Fibroblast of lung (primary cell): ENCODE data around the gene PIK3C2G. TPM values are rescaled to one million over a fixed set of nuclear protein-coding genes. Genes with fewer than 3 reads are reported as not detected.

Experiments
- DNase-seq, 2 donors: peaks; one replicate each; pipeline versions ENCODE4 v3.0.0 to v3.0.0-alpha.2; 2010; ENCODE audit warnings: low read depth in 2 of 2
- H2AFZ ChIP-seq: 2 replicates; pipeline ENCODE4 v1.5.1; 2012; ENCODE audit warnings: low read length, control low read depth, inconsistent platforms
- H3K27ac ChIP-seq: 2 replicates; pipeline ENCODE4 v1.5.1; 2011; ENCODE audit warnings: low read length, control low read depth; ENCODE audit not compliant: insufficient read depth
- H3K27me3 ChIP-seq: 2 replicates; pipeline ENCODE4 v1.5.1; 2011; ENCODE audit warnings: mild to moderate bottlenecking, low read length; ENCODE audit not compliant: control insufficient read depth, insufficient read depth
- H3K36me3 ChIP-seq: 2 replicates; pipeline ENCODE4 v1.5.1; 2011; ENCODE audit warnings: low read length; ENCODE audit not compliant: control insufficient read depth, insufficient read depth
- H3K4me1 ChIP-seq: 2 replicates; pipeline ENCODE4 v1.5.1; 2011; ENCODE audit warnings: low read length; ENCODE audit not compliant: control insufficient read depth, insufficient read depth; ENCODE audit errors: extremely low read depth
- H3K4me2 ChIP-seq: 2 replicates; pipeline ENCODE4 v1.5.1; 2011; ENCODE audit warnings: low read length, control low read depth; ENCODE audit not compliant: insufficient read depth; ENCODE audit errors: extremely low read depth
- H3K4me3 ChIP-seq, 4 experiments: fragments of 200-600 bp in 1 of 4; sonication (generic) in 1 of 4; replicated peaks in 1 of 4; 2 replicates each; pipeline ENCODE4 v1.5.1; 2011 to 2016; ENCODE audit warnings: low read length in 4 of 4, low read depth in 3 of 4, mild to moderate bottlenecking in 3 of 4, control low read depth in 2 of 4, inconsistent platforms in 1 of 4, mixed read lengths in 1 of 4; ENCODE audit not compliant: insufficient read depth in 1 of 4; ENCODE audit errors: control extremely low read depth in 1 of 4
- H3K79me2 ChIP-seq: 2 replicates; pipeline ENCODE4 v1.5.1; 2012; ENCODE audit warnings: mild to moderate bottlenecking, low read length, inconsistent platforms; ENCODE audit not compliant: control insufficient read depth, insufficient read depth
- H3K9ac ChIP-seq: 2 replicates; pipeline ENCODE4 v1.5.1; 2011; ENCODE audit warnings: mild to moderate bottlenecking, low read length, control low read depth; ENCODE audit not compliant: insufficient read depth
- H3K9me3 ChIP-seq: 2 replicates; pipeline ENCODE4 v1.5.1; 2012; ENCODE audit warnings: low read depth, low read length; ENCODE audit not compliant: control insufficient read depth, insufficient read depth
- H4K20me1 ChIP-seq: 2 replicates; pipeline ENCODE4 v1.5.1; 2011; ENCODE audit warnings: low read length; ENCODE audit not compliant: control insufficient read depth, insufficient read depth; ENCODE audit errors: extremely low read depth
- EZH2 ChIP-seq: IDR thresholded peaks from 2 replicates; pipeline ENCODE4 v1.5.1; 2012; ENCODE audit warnings: low read length, control low read depth, mild to moderate bottlenecking; ENCODE audit errors: missing control alignments
- polyA plus RNA-seq, 2 donors: library from polyadenylated mRNA; depleted of rRNA in 1 of 2; stranded (reverse) in 1 of 2; unstranded in 1 of 2; fragments of >200 nt; gene quantifications; 2 replicates each; pipeline ENCODE4 v1.2.1, GENCODE V29; 2011 to 2012; ENCODE audit warnings: missing spikeins in 1 of 2
- total RNA-seq: library from RNA; depleted of rRNA; stranded (reverse); fragments of >200 nt; gene quantifications from 2 replicates; pipeline ENCODE4 v1.2.1, GENCODE V29; 2014
- TF ChIP-seq, protein P1 (sequence below), 2 donors: IDR thresholded peaks in 1 of 2; conservative IDR thresholded peaks in 1 of 2; 1 replicate in 1 of 2; 2 replicates in 1 of 2; pipeline ENCODE4 v1.5.1; 2011 to 2012; ENCODE audit warnings: low read length in 2 of 2, control low read depth in 1 of 2, inconsistent platforms in 1 of 2, low read depth in 1 of 2, mild to moderate bottlenecking in 1 of 2

PIK3C2G gene
- total and polyA plus RNA-seq, 2 donors (not counting 1 experiment from before 2014, with no cell fraction given), result not detected

DNA sequence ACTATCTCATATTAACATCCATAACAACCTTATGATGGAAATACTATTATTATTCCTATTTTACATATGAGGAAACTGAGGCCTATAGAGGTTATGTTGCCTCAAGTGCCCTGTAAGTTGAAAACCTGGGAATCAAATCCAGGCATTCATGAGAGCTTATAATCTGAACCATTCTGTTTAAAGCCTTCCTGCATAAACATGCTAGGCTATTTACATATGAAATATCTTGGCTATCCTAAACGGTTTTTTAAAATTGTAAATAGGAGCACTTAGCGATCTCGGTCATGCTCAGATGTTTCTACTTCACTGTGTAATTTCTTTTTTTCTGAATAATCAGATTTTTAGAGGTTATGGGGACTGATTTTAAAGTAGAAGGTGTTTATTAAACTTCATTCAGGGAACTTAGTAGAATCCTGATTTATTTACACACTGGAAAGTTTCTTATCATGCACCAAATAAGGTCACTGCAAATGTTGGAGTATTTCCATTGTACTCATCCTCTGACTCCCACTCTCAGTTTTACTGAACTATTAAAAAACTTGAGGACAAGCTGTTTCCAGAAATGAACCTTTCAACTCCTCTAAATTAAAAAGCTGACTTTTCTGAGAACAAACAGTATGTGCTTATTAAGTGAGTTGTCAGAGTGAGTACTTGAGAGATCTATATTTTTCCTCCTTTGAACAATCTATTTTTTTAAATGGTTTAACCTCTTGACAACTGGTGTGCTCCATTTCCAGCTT lies 141.7 kb downstream of the PIK3C2G start:
- Histone ChIP-seq H4K20me1 (no peaks in the 10 kb centered on the region), H3K79me2 (no peaks in the 10 kb centered on the region), H3K4me1 (no peaks in the 10 kb centered on the region), H3K27ac (no peak overlapping the region), H3K9me3 (no peaks in the 10 kb centered on the region), H3K36me3 (no peaks in the 10 kb centered on the region), H3K4me3 (no peak overlapping the region), H3K9ac (no peak overlapping the region), H2AFZ (peak overlapping the region; percentile 1), H3K4me2 (no peak overlapping the region), H3K27me3 (no peaks in the 10 kb centered on the region)
- no peak for DNase-seq
- TF ChIP-seq EZH2, result no peak
- TF ChIP-seq, protein P1, sequence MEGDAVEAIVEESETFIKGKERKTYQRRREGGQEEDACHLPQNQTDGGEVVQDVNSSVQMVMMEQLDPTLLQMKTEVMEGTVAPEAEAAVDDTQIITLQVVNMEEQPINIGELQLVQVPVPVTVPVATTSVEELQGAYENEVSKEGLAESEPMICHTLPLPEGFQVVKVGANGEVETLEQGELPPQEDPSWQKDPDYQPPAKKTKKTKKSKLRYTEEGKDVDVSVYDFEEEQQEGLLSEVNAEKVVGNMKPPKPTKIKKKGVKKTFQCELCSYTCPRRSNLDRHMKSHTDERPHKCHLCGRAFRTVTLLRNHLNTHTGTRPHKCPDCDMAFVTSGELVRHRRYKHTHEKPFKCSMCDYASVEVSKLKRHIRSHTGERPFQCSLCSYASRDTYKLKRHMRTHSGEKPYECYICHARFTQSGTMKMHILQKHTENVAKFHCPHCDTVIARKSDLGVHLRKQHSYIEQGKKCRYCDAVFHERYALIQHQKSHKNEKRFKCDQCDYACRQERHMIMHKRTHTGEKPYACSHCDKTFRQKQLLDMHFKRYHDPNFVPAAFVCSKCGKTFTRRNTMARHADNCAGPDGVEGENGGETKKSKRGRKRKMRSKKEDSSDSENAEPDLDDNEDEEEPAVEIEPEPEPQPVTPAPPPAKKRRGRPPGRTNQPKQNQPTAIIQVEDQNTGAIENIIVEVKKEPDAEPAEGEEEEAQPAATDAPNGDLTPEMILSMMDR (conservative IDR thresholded peaks at IDR 0.05 in 1 of 2, IDR thresholded peaks at IDR 0.05 in 1 of 2; ENCODE audit: low read depth in 1 of 2, low read length in 2 of 2), result no peak

DNA sequence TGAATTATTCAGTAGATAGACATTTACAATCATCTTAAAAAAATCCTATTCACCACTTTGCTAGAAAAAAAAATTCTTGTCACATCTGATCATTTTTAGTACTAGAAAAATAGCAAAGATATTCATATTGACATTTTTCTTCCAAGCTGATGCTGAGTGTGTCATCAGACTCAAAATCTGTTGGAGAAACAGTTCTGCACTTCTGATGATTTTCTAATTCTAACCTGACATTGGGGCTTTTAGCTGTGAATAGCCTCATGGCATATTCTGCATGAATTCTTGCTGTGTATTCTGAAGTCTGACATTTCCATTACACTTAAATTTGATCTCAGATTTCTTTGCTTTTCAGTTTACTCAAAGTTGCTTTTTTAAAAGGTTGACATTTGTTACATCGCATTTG lies 150.1 kb downstream of the PIK3C2G start:
- Histone ChIP-seq H3K9ac (no peak overlapping the region), H2AFZ (no peak overlapping the region), H4K20me1 (no peaks in the 10 kb centered on the region), H3K4me2 (no peak overlapping the region), H3K4me3 (no peak overlapping the region), H3K27ac (no peak overlapping the region), H3K4me1 (no peaks in the 10 kb centered on the region), H3K27me3 (no peaks in the 10 kb centered on the region), H3K36me3 (no peaks in the 10 kb centered on the region), H3K9me3 (no peaks in the 10 kb centered on the region), H3K79me2 (no peaks in the 10 kb centered on the region)
- TF ChIP-seq, protein P1 (conservative IDR thresholded peaks at IDR 0.05 in 1 of 2, IDR thresholded peaks at IDR 0.05 in 1 of 2; ENCODE audit: low read depth in 1 of 2, low read length in 2 of 2), result no peak
- TF ChIP-seq EZH2, result no peak
- DNase-seq, result no peak

DNA sequence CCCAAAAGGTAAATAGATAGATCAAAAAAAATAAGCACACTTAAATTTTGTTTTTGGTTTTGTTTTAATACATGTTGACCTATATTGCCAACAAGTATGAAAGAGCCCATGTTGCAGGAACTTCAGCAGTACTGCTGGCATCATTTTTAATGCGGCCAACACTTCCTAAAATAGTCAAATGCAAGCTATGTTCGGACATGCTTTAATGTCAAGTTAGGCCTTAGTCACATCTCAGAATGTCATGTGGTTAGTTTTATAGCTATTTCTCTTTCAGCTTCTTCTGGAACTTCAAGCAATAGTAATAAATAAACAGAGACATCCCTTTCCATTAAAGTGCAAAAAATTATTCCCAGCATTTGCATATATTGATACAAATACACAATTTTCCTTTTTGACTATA lies 153.4 kb downstream of the PIK3C2G start:
- Histone ChIP-seq H2AFZ (no peak overlapping the region), H3K27me3 (no peaks in the 10 kb centered on the region), H3K9ac (no peak overlapping the region), H3K4me1 (no peaks in the 10 kb centered on the region), H3K9me3 (no peaks in the 10 kb centered on the region), H3K4me2 (no peak overlapping the region), H3K36me3 (no peaks in the 10 kb centered on the region), H3K4me3 (no peak overlapping the region), H4K20me1 (no peaks in the 10 kb centered on the region), H3K79me2 (no peaks in the 10 kb centered on the region), H3K27ac (no peak overlapping the region)
- DNase-seq, result no peak
- TF ChIP-seq EZH2, result no peak
- TF ChIP-seq, protein P1 (conservative IDR thresholded peaks at IDR 0.05 in 1 of 2, IDR thresholded peaks at IDR 0.05 in 1 of 2; ENCODE audit: low read depth in 1 of 2, low read length in 2 of 2), result no peak
